WI38 (cell line): Measurements from ENCODE around the gene APOO.

ENCODE experiments used
- H3K4me3 ChIP-seq: 2 replicates; pipeline ENCODE4 v1.5.1; 2011; ENCODE audit warnings: low read depth, mild to moderate bottlenecking, control low read depth, low read length
- CTCF ChIP-seq: IDR thresholded peaks from 2 replicates; pipeline ENCODE4 v1.5.1; 2012; ENCODE audit warnings: low read depth, mild to moderate bottlenecking, control low read depth, low read length

The APOO gene

GRCh38 chrX:23826216-23826615 lies 81.5 kb downstream of the APOO start:
- no peak for TF ChIP-seq CTCF

GRCh38 chrX:23825675-23826074 lies 82.1 kb downstream of the APOO start:
- TF ChIP-seq CTCF, result no peak
- H3K4me3 ChIP-seq, result no peak overlapping the region

More at GRCh38 chrX:23826216-23826615, 81.5 kb downstream of the APOO start:
- no peak overlapping the region for H3K4me3 ChIP-seq

GRCh38 chrX:23822841-23823240 lies 84.9 kb downstream of the APOO start:
- H3K4me3 ChIP-seq, result no peak overlapping the region
- TF ChIP-seq CTCF, result no peak

GRCh38 chrX:23822397-23822796 lies 85.3 kb downstream of the APOO start:
- no peak overlapping the region for H3K4me3 ChIP-seq
- TF ChIP-seq CTCF, result no peak

GRCh38 chrX:23821847-23822246 lies 85.9 kb downstream of the APOO start:
- H3K4me3 ChIP-seq, result no peak overlapping the region
- TF ChIP-seq CTCF, result no peak

- TF ChIP-seq CTCF, result no peak
- H3K4me3 ChIP-seq, result no peak overlapping the region
Measured at GRCh38 chrX:23820235-23820782, 87.4 kb downstream of the APOO start.

- no peak overlapping the region for H3K4me3 ChIP-seq
- TF ChIP-seq CTCF, result no peak
Measured at GRCh38 chrX:23819385-23820234, 88.1 kb downstream of the APOO start.
